CD4-positive, alpha-beta T cell treated with Interleukin-6 for 4 hours (primary cell): Measurements from ENCODE around the gene MYB.

Experiments used
- DNase-seq: peaks from one replicate; pipeline ENCODE4 v3.0.0-alpha.2; 2020; ENCODE audit warnings: mixed read lengths

MYB gene

GRCh38 chr6:135254471-135254870 lies 73.4 kb downstream of the MYB start:
- no peak for DNase-seq

GRCh38 chr6:135256866-135257265 lies 75.8 kb downstream of the MYB start:
- no peak for DNase-seq

- DNase-seq: no peak
These were observed 76.7 kb downstream of the MYB start for GRCh38 chr6:135257631-135258405.

- DNase-seq: no peak
These were observed 77.9 kb downstream of the MYB start for GRCh38 chr6:135258970-135259369.

- DNase-seq: no peak
These were observed 79.5 kb downstream of the MYB start for GRCh38 chr6:135260612-135261011.

- DNase-seq: no peak
These were observed 81.0 kb downstream of the MYB start for GRCh38 chr6:135261872-135262725.

GRCh38 chr6:135265278-135265677 lies 84.2 kb downstream of the MYB start:
- no peak for DNase-seq

GRCh38 chr6:135266675-135267074 lies 85.6 kb downstream of the MYB start:
- DNase-seq: no peak

- no peak for DNase-seq
These were observed 86.0 kb downstream of the MYB start for GRCh38 chr6:135267085-135267484.

GRCh38 chr6:135268263-135268662 lies 87.2 kb downstream of the MYB start:
- DNase-seq: no peak

GRCh38 chr6:135268740-135269139 lies 87.6 kb downstream of the MYB start:
- no peak for DNase-seq
